ENCODE data around the gene KLF7. TPM values are rescaled to one million over a fixed set of nuclear protein-coding genes. Genes with fewer than 3 reads are reported as not detected.

KLF7 gene
- polyA plus RNA-seq, 3 donors = 9.4 to 40.7 (median 10.3) TPM

DNA sequence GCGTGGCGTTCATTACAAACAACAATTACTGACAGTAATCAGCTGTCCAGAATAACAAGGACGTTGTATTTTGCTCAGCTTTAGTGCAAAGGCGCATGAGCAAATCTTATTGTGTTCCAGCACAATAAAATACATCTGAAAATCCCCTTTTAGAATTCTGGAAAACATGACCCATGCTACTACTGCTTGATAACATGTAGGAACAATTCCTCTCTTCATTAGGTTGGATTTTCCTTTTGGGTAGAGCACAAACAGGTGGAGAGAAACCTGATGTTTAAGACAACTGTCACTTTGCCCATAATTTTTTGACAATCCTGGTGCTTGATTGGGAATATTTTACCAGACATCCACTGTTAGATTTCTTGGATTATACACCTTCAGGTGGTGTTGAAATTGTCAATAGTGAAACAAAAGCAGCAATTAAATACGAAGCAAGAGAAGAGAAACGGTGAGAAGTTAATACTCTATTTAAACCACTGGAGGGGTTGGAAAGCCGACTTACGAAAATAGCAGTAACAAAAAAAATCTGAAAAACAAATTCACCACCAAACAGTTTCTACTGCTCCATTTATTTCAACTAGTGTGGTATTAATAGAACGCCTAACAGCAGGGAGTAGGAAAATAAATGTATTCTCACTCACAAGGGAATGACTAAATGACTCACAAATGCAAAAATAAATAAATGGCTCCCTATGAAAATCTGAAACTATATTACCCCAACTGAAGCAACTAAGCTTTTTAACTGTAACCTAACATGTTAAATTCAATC is 123.8 kb downstream of the KLF7 start:
- no peak overlapping the region for H2AFZ ChIP-seq (ENCODE audit: insufficient read depth, low read depth, low read length, poor library complexity, severe bottlenecking)
- H3K27me3 Mint-ChIP-seq (ENCODE audit: low read depth in 3 of 3) = peaks cover 2 to 6% (median 3%) of the 10 kb centered on the region in 3 donors

DNA sequence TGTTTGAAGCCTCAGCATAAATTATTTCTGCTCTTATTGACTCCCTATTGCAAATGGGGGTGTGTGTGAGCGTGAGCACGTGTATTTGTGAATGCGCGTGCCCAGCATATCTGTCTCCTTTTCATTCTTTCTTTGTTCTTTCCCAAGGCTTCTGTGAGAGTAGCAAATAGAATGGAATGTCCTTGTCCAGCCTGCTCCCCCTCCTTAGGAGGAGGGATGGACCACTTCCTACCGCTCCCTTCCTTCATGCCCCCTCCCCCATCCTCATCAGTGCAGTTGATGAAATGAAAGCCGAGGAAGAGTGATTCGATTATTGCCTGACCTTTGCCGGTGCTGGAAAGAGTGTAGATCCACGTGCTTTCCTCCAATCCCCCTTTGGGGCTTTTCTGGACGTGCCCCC is 124.5 kb downstream of the KLF7 start:
- no peak for DNase-seq
- peaks cover 2 to 8% (median 3%) of the 10 kb centered on the region in 3 donors for H3K27me3 Mint-ChIP-seq (ENCODE audit: low read depth in 3 of 3)
- H3K36me3 Mint-ChIP-seq = no peaks in the 10 kb centered on the region
- no peak overlapping the region for H3K9ac ChIP-seq (ENCODE audit: insufficient read depth, low read length, poor library complexity, severe bottlenecking)
- WGBS (ENCODE audit: insufficient coverage) = no CpG with 5 or more reads among the region's 10 CpGs
- no peak overlapping the region for H3K27ac ChIP-seq (ENCODE audit: low read depth in 1 of 2, low read length in 2 of 2)
- intact Hi-C loops (cut with micrococcal nuclease) = no loop called here
- peaks cover 0 to 5% (median 0%) of the 10 kb centered on the region in 7 donors for H3K9me3 Mint-ChIP-seq
- H3K4me2 ChIP-seq (replicated peaks; ENCODE audit: extremely low read depth, low read length, poor library complexity, severe bottlenecking) = no peak overlapping the region
- H3K9me3 ChIP-seq (replicated peaks in 1 of 2; ENCODE audit: control insufficient read depth in 1 of 2, insufficient read depth in 1 of 2, low read length in 2 of 2) = no peaks in the 10 kb centered on the region
- no peak overlapping the region for H3K4me3 Mint-ChIP-seq
- no peaks in the 10 kb centered on the region for H4K20me1 ChIP-seq (ENCODE audit: insufficient read depth, low read length)
- peaks cover under 1% of the 10 kb centered on the region in 2 donors for H3K4me1 ChIP-seq (ENCODE audit: control insufficient read depth in 1 of 2, insufficient read depth in 2 of 2, low read length in 2 of 2)
- no peak overlapping the region for H3K4me3 ChIP-seq (replicated peaks in 1 of 3; ENCODE audit: low read depth in 2 of 3, low read length in 3 of 3)
- H3K79me2 ChIP-seq (ENCODE audit: insufficient read depth, low read length) = no peaks in the 10 kb centered on the region
- TF ChIP-seq, protein P1, sequence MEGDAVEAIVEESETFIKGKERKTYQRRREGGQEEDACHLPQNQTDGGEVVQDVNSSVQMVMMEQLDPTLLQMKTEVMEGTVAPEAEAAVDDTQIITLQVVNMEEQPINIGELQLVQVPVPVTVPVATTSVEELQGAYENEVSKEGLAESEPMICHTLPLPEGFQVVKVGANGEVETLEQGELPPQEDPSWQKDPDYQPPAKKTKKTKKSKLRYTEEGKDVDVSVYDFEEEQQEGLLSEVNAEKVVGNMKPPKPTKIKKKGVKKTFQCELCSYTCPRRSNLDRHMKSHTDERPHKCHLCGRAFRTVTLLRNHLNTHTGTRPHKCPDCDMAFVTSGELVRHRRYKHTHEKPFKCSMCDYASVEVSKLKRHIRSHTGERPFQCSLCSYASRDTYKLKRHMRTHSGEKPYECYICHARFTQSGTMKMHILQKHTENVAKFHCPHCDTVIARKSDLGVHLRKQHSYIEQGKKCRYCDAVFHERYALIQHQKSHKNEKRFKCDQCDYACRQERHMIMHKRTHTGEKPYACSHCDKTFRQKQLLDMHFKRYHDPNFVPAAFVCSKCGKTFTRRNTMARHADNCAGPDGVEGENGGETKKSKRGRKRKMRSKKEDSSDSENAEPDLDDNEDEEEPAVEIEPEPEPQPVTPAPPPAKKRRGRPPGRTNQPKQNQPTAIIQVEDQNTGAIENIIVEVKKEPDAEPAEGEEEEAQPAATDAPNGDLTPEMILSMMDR (IDR thresholded peaks at IDR 0.05) = no peak
- H3K27ac Mint-ChIP-seq = no peak overlapping the region
- no peak overlapping the region for H2AFZ ChIP-seq (ENCODE audit: insufficient read depth, low read depth, low read length, poor library complexity, severe bottlenecking)
- peaks cover 17% of the 10 kb centered on the region for H3K4me1 Mint-ChIP-seq
- no peaks in the 10 kb centered on the region for H3K27me3 ChIP-seq (ENCODE audit: control insufficient read depth in 2 of 2, insufficient read depth in 2 of 2, low read length in 2 of 2)
- no peaks in the 10 kb centered on the region for H3K36me3 ChIP-seq (replicated peaks in 1 of 2; ENCODE audit: control insufficient read depth in 1 of 2, insufficient read depth in 2 of 2, low read length in 2 of 2)

More for the DNA sequence above, 123.8 kb downstream of the KLF7 start:
- TF ChIP-seq, protein P1 (IDR thresholded peaks at IDR 0.05) = no peak
- intact Hi-C loops (cut with micrococcal nuclease) = no loop called here
- Histone ChIP-seq H3K4me3 (replicated peaks in 1 of 3; ENCODE audit: low read depth in 2 of 3, low read length in 3 of 3) (no peak overlapping the region), H3K9me3 (replicated peaks in 1 of 2; ENCODE audit: control insufficient read depth in 1 of 2, insufficient read depth in 1 of 2, low read length in 2 of 2) (no peaks in the 10 kb centered on the region), H3K36me3 (replicated peaks in 1 of 2; ENCODE audit: control insufficient read depth in 1 of 2, insufficient read depth in 2 of 2, low read length in 2 of 2) (no peaks in the 10 kb centered on the region), H3K4me1 (ENCODE audit: control insufficient read depth in 1 of 2, insufficient read depth in 2 of 2, low read length in 2 of 2) (peaks cover 7% of the 10 kb centered on the region in 2 donors), H3K4me2 (replicated peaks; ENCODE audit: extremely low read depth, low read length, poor library complexity, severe bottlenecking) (no peak overlapping the region), H3K27me3 (ENCODE audit: control insufficient read depth in 2 of 2, insufficient read depth in 2 of 2, low read length in 2 of 2) (no peaks in the 10 kb centered on the region), H3K79me2 (ENCODE audit: insufficient read depth, low read length) (no peaks in the 10 kb centered on the region), H3K27ac (ENCODE audit: low read depth in 1 of 2, low read length in 2 of 2) (no peak overlapping the region), H4K20me1 (ENCODE audit: insufficient read depth, low read length) (no peaks in the 10 kb centered on the region), H3K9ac (ENCODE audit: insufficient read depth, low read length, poor library complexity, severe bottlenecking) (no peak overlapping the region)
- 100% methylated on average over 2 of the region's 9 CpGs for WGBS (ENCODE audit: insufficient coverage)
- no peak for DNase-seq
- Mint-ChIP-seq H3K27ac (no peak overlapping the region), H3K4me3 (no peak overlapping the region), H3K36me3 (no peaks in the 10 kb centered on the region), H3K9me3 (peaks cover 0 to 6% (median 0%) of the 10 kb centered on the region in 7 donors), H3K4me1 (peaks cover 24% of the 10 kb centered on the region)

Data from CD14-positive monocyte (primary cell).